ENCODE measurements around the gene UBE3D.
"Not testable (repeated sequence)": the region's sequence is repeated elsewhere in the genome, so short reads cannot be mapped to it uniquely, and the experiment has no call there.

UBE3D gene

DNA sequence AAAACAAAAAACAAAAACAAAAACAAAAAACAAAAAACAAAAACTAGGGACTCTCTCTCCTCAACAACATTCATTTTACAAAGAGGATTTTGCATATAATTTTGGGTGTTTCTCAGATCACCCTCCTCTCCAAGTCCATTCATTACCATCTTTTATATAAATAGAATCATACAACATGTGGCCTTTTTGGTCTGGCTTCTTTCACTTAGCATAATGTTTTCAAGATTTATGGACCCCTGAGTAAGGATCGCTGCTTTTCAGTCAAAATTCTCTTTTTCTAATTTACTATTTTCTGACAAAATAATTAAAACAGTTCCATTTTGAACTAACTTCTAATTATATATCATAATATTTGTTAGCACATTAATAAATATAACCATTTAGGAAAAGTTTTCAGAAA, 94.8 kb downstream of the UBE3D start:
- DNase-seq = no peak

DNA sequence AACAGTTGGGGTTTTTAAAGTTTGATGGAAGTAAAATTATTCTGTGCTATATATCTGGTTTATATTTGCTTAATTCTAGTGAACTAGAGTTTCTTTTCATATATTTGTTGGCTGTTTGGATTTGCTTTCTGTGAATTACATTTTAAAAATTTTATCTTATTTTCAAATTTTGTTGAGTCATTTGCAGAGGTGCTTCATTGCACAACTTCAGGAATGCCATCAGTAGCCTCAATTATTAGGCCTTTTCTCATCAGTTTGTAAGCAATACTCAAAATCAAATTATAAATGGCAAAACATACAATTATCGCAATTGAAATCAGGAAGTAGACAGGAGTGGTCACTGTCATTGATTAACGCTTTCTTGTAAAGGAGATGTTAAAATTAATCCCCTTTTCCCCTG, 96.9 kb downstream of the UBE3D start:
- no peak for DNase-seq

DNA sequence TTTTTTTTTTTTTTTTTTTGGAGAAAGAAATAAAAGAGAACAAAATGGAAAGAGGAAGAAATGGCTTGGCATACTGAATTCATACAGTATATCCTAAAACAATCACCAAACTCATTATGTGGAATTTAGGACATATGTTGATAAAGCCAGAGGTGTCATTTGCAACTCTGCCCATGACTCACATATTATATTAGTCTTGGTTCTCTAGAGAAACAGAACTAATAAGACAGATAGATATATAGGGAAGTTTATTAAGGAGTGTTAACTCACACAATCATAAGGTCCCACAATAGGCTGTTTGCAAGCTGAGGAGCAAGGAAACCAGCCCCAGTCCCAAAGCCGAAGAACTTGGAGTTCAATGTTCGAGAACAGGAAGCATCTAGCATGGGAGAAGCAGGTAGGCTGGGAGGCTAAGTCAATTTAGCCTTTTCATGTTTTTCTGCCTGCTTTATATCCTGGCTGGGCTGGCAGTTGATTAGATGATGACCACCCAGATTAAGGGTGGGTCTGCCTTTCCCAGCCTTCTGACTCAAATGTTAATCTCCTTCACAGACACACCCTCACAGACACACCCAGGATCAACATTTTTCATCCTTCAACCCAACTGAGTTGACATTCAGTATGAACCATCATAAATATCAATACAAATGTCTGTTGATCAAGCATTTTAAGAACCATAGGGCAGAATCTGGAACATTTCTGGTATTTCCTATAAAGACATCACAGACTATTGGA, 102.3 kb downstream of the UBE3D start:
- DNase-seq = no peak

DNA sequence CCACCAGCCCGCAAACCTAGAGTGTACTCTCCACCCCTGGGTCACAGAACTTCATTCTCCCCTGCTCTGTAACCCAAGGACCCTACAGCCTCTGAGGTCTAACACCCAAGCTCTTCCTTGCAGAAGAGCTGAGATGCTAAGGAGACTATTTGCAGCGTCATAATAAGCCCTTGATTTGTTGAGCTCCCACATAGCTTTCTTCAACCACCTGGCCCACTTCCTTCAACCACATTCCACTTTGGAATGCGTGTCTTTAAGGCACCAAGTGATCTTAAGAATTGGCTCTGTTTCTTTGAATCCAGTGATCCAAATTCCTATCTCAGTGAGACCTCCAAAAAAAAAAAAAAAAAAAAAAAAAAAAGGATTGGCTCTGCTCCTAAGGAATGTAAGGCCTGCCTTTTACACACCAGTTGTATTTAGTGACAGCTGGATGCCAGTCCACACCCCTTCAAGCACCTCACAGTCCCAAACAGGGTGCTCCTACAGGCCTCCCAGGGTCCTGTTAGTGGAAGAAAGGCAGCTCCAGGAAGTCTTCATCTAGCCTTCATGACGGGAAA, 106.2 kb downstream of the UBE3D start:
- DNase-seq = no peak

DNA sequence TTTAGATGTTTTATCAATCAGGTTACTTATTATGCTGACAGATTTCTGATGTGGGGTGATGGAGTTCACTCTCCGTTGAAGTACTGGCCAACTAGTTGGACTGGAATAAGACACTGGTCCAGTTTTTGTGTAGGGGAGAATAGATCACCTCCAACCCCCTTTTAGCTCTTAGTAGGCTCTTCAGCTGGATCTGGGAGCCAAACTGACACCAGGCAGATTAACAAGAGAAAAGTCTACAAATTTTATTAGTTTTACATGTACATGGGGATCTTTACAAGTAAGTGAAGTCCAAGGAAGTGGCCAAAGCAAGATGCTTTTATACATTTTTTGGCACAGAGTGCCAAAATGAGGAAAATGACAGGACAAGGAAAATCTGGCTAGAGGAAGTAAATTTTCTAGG, 107.1 kb downstream of the UBE3D start:
- DNase-seq = no peak

DNA sequence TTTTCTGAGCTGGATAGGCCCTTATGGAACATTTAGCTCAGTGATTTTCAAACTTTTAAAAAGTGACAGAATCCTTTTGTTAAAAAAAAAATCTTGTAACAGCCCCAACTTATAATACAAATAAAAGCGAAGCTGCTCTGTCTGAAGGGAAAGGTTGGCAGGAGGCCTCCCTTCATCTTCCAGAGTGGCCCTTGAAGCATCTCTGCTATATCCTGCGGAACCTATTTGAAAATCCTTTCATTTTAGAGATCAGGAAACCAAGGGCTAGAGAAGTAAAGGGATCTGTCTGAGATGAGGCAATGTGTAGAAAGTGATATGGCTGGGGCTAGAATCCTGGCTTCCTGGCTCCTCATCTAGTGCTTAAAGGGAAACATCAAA, 107.8 kb downstream of the UBE3D start:
- DNase-seq = no peak

DNA sequence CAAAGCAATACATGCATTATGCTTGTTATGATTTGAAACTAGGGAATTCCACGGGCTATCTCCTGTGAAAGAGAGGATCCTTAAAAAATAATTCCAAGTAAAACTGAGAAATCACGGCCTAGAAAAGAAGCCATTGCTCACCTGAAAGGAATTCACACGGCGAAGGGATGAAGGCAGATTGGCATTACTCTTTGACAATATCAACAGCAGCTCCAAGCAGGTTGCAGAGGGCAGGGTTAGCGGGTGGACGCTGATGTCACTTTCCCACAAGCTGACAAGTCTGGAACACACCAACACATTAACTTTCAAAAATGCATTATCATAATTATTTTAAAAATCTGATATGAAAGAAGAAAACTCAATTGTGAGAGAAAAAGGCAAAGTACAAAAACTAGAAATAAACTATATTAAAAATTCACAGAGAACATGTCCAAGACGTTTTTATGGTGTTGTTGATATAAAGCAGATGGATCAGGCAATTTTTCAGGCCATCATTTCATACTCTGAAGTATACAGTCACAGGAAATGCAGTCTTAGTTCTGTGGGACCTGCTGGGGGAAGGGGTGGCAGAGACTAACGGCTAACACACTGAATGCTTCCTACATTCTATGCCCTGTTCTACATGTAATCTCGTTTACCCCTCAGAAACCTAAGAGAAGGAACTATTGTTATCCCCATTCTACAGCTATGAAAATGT, 108.3 kb downstream of the UBE3D start:
- DNase-seq = no peak

DNA sequence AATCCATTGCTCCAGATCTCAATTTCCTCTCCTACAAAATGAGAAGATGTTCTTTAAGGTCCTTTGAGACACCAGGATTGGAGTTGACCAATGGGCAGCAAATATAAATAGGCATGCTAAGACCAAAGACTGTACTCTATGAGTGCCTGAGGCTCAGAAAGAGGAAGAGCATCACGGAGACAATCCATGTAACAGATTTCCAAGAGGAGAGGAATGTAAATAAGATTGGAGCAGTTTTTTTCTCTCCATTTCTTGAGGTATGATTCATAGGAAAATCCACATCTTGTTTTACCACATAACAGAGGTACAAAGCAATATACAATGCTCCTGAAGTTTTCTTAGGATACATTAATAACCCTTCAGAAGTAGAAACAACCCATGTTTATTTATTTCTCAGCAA, 109.8 kb downstream of the UBE3D start:
- DNase-seq = no peak

DNA sequence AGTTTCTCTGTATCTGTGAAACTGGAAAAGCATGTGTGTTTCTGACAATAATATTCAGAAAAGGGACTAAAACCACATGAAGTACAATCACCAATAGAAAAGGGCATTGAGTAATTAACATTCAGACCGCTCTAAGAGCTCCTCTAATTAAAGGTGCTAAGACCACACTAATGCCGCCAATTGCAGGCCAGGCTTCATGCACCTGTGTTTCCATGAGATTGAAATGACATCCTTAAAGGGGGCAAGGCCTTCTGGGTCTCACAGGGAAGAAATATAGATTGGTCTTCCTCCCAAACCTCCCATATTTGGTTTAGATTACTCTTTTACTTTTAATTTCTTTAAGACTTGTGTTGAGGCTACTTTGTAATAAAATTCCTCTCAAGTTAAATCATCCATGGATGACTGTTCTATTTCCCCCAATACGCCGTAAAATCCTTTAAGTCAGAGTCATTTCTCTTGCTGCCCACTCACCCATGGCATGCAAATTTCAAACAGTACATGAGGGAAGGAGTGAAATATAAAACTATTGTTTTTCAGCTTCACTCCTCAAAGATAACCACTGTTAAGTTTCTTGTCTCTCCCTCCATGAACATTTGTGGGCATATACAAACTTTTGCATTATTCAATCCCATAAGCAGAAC, 110.6 kb downstream of the UBE3D start:
- DNase-seq = no peak

DNA sequence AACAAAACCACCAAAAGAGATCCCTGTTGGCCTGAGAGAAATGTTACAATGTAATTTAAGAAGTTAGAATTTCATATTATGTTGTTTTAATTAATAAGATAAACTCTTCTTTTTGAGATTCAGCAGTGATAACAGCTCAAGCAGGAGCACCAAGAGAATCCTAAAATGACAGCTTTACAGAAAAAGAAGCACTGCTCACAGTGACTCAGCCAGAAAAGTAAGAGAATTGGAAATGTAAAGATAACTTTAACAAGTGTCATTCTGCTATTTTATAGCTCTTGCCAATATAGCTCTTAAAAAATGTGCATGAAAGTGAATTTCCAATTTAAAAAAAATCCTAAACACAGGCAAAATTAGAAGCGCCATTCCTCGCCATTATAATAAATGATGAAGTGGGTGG, 111.3 kb downstream of the UBE3D start:
- no peak for DNase-seq

DNA sequence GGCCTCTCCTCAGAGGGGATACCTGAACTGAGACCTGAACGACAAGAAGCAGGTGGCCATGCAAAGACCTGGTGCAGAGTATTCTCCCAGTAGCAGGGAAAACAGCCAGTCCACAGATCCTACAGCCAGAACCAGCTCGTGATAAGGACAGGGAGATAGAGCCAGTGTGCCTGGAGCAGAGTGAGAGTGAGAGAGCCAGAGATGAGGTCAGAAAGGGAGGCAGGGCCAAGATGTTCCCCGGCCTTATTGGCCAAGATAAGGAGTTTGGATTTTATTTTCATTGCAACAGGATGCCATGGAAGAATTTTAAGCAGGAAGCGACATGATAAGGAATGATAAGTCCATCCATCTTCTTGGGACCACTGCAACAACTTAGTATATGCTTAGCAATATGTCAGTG, 111.8 kb downstream of the UBE3D start:
- DNase-seq = no peak

DNA sequence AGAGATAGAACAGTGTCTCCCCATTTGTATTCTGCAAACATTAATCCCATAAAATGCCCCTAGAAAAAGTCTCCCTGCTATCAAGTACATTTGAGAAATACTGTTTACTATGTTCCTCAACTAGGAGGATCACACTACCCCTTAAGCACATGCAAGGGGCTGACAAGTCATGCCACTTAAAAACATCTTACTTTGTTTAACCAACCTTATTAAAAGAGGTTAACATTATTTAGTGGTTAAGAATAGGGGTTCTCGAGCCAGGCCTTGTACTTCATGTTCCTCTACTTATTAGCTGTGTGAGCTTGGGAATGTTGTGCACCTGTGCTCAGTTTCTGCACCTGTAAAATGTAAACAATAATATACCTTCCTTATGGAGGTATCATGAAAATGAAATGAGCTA, 113.7 kb downstream of the UBE3D start:
- DNase-seq = no peak

DNA sequence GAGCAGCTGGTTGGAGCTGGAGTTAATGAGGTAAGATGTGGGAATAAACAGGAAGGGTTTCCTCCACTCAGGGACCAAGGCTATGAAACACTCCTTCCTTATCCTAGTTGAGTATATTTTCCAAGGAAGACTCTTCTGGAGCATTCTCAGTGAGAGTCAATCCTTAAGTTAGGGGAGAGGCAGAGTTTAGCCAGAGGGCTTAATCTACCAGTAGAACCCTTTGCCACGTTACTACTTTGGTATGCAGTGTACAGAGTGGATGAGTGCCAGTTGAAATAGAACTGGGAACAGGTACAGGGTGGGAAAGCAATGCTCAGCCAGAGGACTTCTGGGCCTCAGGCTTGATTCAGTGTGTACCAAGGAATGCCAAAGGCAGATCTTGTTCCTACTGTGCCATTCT, 114.3 kb downstream of the UBE3D start:
- no peak for DNase-seq

DNA sequence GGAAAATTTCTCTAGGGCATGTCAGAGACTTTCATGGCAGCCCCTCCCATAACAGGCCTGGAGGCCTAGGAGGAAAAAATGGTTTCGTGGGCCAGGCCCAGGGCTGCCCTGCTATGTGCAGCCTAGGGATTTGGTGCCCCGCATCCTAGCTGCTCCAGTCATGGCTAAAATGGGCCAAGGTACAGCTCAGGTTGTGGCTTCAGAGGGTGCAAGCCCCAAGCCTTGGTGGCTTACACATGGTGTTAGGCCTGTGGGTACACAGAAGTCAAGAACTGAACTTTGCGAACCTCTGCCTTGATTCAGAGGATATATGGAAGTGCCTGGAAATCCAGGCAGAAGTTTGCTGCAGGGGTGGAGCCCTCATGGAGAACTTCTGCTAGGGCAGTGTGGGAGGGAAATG, 134.7 kb downstream of the UBE3D start:
- DNase-seq = not testable (repeated sequence)

DNA sequence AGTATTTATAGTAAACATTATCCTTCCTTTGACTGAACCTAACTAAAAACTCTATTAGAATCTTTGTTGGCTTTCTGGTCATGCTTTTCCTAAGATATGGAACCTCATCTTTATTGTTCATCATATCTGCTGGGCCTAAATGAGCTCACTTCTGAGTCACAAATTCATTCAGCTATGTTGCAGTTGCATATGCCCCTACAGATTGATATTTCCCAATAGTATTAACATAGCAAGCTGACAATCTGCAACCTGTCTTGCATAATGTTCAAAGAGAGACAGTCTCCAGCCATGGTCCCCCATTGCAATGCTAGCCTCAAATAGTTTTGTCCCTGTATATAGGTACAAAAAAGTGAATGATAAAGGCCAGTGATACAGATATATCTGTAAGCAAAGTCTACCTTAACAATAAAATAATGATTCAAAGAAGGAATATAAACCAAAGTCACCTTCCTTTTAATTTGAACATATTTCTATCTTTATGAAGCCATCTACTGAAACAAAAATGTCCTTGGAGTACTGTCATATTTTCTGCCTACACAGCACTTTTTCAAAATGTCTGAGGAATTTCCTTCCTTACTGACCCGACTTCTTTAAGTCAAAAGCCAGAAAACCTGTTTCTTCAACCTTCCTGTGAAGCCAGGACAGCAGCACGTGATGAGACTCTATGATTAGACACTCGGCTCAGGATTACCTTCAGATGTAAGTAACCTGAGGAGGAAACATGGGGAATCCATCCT, 140.7 kb downstream of the UBE3D start:
- no peak for DNase-seq

DNA sequence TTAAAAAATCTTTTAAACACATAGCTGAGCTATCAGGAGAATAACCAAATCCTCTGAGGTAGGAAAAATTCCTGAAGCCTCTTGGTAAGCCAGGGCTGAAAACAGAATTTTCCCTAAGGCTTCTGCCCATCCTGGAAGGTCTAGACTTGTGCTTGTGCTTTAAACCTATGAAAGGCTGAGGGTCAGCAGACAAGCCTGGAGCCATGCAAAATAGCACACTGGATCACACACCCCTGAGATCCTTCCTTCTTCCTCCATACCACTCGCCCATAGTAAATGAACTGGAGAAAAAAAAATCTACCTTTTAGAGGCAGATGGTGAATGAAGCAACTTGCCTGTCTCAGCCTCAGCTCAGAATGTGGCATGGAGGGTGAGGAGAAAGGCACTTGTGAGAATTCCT, 144.4 kb downstream of the UBE3D start:
- no peak for DNase-seq

DNA sequence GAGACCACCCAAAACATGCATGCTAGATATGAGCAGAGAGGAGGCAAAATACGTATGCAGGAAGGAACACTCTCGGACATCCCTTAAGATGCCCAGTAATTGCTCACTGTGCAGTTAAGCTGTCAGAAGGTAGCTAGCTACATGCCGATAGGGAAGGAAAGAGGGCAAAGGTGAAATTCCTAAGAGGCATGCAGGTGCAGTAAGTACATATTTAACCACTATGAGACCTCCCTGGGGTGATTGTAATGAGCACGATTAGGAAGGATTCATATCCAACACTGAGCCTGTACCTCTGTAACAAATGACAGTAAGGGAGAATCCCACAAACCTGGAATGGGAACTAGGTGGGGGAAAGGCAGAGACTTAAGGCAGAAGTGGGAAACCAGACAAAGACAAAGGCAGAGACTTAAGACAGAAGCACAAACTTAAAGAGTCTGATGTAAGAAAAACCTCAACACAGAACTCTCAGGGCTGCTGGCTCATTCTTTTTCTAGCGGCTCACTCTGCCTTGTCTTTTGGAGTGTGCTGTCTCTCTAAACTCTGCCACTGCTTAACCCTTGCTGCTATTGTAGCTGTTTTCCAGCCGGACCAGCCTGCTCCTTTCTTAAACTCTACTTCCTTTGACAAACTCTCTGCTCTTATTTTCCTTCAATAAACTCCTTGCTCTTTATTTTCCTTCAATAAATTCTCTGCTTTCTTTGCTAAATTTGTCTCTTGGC, 148.1 kb downstream of the UBE3D start:
- no peak for DNase-seq

DNA sequence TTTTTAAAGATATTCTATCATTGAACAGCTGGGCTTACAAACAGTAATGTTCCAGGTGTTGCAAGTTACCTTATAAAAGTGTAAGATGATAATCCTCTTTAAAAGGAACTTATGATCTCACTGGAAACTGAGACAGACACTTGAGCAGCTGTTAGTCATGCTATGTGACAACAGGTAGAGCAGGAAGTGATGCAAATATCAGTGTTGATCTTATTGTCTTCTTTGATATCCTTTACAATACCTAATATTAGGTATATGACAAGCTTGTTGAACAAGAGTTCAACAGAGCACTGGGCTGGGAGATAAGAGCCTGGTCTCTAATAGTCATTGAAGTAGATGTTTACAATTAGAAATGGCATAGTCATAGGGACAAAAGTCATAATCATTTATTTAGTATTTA, 150.0 kb downstream of the UBE3D start:
- no peak for DNase-seq

DNA sequence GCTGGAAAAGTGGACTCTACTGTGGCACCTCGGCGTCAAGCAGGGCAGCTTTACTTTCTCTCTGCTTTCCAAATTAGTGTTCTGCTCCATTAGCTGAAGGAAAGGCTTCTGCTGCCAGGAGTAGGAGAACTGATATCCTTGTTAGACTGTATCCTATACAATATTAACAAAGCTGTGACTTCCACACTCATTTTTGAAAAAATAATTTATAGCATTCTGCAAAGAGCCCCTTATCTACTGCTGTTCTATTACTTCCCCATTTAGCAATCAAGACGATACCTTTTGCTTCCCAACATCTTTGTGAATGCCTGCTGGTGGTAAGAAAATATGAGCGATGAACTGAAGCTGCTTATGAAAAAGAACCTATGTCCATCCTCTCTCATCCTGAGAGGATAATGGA, 151.1 kb downstream of the UBE3D start:
- DNase-seq = no peak

DNA sequence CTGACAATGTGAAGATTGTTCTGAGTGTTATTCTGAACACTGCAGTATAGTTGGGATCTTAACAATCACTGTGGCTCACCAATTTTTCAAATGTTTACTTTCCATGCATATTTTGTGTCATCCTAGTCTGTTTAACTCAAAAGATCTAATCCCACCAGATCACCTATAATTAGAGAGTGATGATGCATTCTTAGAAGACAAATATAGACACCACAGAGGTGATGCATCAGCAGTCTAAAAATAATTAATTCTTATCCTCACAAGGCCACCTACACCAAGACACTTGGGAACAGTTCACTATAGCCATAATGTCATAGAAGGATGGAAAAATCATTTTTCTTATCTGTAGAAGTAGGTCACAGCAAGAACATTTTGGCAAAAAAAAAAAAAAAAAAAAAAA, 154.8 kb downstream of the UBE3D start:
- no peak for DNase-seq

DNA sequence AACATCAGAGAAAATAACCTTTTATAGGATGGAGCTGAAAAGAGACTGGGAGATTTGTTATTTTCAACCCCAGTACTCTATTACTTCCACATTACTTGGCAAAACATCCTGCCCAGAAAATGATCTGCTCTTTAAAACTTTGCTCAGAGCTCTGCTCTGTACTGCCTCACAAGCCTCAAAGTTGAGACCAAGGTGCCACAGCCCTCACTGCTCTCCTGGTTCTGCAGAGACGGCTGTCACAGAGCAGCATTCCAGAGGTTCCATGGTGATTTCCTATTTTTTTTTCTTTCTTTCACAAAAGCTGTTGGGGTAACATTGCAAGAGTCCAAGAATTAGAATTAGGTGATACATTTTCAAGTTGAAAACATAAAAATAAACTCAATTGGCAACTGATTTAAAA, 155.2 kb downstream of the UBE3D start:
- DNase-seq = no peak

DNA sequence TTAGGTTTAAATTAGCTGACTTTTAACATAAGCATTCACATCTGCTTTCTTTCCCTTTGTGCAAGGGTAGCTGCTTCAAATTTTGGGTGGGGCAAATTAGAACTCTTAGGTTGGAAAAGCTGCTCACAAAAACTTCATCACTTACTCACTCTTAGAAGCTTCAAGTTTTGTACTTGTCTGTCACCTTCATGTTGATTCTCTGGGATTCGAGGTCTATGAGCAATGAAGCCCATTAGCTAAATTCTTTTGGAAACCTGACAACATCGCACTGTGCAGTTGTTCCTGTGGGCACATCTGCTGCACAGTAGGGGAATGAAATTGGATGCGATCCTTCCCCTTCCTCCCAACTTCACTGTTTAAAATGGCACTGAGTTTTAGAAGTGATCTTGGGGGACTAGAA, 156.1 kb downstream of the UBE3D start:
- no peak for DNase-seq

DNA sequence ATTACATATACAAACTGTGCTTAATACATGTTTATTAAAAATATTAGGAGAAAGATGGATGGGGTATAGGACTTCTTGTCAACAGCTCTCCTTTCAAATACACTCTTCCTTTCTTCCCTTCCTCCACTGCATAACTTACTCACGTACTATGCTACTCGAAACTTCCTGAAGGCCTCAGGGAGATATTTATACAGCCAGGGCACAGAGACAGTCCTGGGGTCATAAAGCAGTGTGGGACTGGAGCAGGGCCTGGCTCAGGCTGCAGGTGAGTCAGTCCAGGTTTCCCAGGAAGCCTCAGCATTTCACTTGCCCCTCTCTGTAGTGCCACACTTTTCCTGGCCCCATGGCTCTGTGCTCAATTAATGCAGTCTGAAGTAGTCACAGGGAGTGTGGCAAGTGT, 157.0 kb downstream of the UBE3D start:
- DNase-seq = no peak
